HepG2 (cell line): ENCODE data around the gene GNAL. TPM values are rescaled to one million over a fixed set of nuclear protein-coding genes. Genes with fewer than 3 reads are reported as not detected.

ENCODE experiments used
- ATAC-seq: fragments of 200-7000 bp; cut with Tn5 transposase; 3 replicates; pipeline ENCODE4 v1.9.1; 2020; ENCODE audit warnings: mild to moderate bottlenecking, moderate library complexity
- BruUV-seq: library from RNA; stranded (reverse); fragments of 400-500 nt; replicated peaks from 2 replicates; lab custom pipeline; 2021; lab: Mats Ljungman, UMichigan
- CTCF ChIA-PET: fragments of 300-600 bp; formaldehyde crosslinking; extraction: SDS; loops from one replicate; lab custom pipeline; 2021; ENCODE audit warnings: low total read pairs, inconsistent platforms, low intra/inter-chr PET ratio; lab: Yijun Ruan, JAX
- POLR2A ChIA-PET: fragments of 350-600 bp; sonication (Branson Sonifier 250); formaldehyde crosslinking; loops from one replicate; lab custom pipeline; 2020; ENCODE audit warnings: antibody characterized with exemption, inconsistent platforms; lab: Yijun Ruan, JAX
- DNase-seq: peaks from one replicate; pipeline ENCODE4 v3.0.0-alpha.2; 2015; ENCODE audit warnings: low spot score
- FAIRE-seq: peaks from 3 replicates; lab custom pipeline; 2011; peaks lifted over from hg19 to GRCh38; lab: Jason Lieb, UNC
- H2AFZ ChIP-seq: one replicate; pipeline ENCODE4 v1.6.1; 2011; ENCODE audit warnings: low read length, inconsistent platforms
- H3K27ac ChIP-seq: fragments of 300-600 bp; 3 replicates; pipeline ENCODE4 v1.8.0; 2011; ENCODE audit warnings: mixed run types, mild to moderate bottlenecking, mixed read lengths, low read length, inconsistent platforms; ENCODE audit not compliant: insufficient read depth; ENCODE audit errors: extremely low read length
- H3K27me3 ChIP-seq, 2 experiments: fragments of 200-600 bp in 1 of 2; 2 replicates in 1 of 2; 3 replicates in 1 of 2; pipeline versions ENCODE4 v1.6.0 to v1.8.0; 2011; ENCODE audit warnings: low read length in 2 of 2, mild to moderate bottlenecking in 2 of 2, moderate library complexity in 2 of 2, inconsistent platforms in 1 of 2; ENCODE audit not compliant: insufficient read depth in 2 of 2, control insufficient read depth in 1 of 2
- H3K36me3 ChIP-seq, 2 experiments: fragments of 200-600 bp in 1 of 2; replicated peaks in 1 of 2; 2 replicates in 1 of 2; 3 replicates in 1 of 2; pipeline versions ENCODE4 v1.5.1 to v1.8.0; 2011; ENCODE audit warnings: low read length in 2 of 2, inconsistent platforms in 1 of 2; ENCODE audit not compliant: insufficient read depth in 2 of 2, control insufficient read depth in 1 of 2
- H3K4me1 ChIP-seq: 2 replicates; pipeline ENCODE4 v1.5.1; 2012; ENCODE audit warnings: low read length, inconsistent platforms; ENCODE audit not compliant: insufficient read depth
- H3K4me2 ChIP-seq: 2 replicates; pipeline ENCODE4 v1.6.0; 2011; ENCODE audit warnings: low read depth, low read length, inconsistent platforms
- H3K4me3 ChIP-seq, 3 experiments: fragments of 200-600 bp in 1 of 3; sonication (generic), shearing (Covaris generic) in 1 of 3; replicated peaks in 1 of 3; 2 replicates each; pipeline ENCODE4 v1.5.1; 2011 to 2016; ENCODE audit warnings: low read length in 3 of 3, inconsistent platforms in 2 of 3, low read depth in 2 of 3, mild to moderate bottlenecking in 2 of 3, control low read depth in 1 of 3, mixed read lengths in 1 of 3; ENCODE audit not compliant: insufficient read depth in 1 of 3
- H3K79me2 ChIP-seq: one replicate; pipeline ENCODE4 v1.6.1; 2011; ENCODE audit warnings: low read length, inconsistent platforms; ENCODE audit not compliant: insufficient read depth
- H3K9ac ChIP-seq: 2 replicates; pipeline ENCODE4 v1.6.0; 2011; ENCODE audit warnings: mild to moderate bottlenecking, low read depth, low read length, inconsistent platforms; ENCODE audit not compliant: insufficient read depth
- H3K9me3 ChIP-seq: 2 replicates; pipeline ENCODE4 v1.5.1; 2012; ENCODE audit warnings: mild to moderate bottlenecking, low read length
- H4K20me1 ChIP-seq: 2 replicates; pipeline ENCODE4 v1.6.0; 2011; ENCODE audit warnings: inconsistent platforms, mild to moderate bottlenecking, low read length, moderate library complexity; ENCODE audit not compliant: insufficient read depth
- GATAD2A ChIP-seq: IDR thresholded peaks from 2 replicates; pipeline ENCODE4 v1.6.1; 2016
- KLF15 ChIP-seq: sonication (generic); formaldehyde crosslinking; IDR thresholded peaks from 2 replicates; pipeline ENCODE4 v1.8.1; 2023; ENCODE audit warnings: borderline replicate concordance, mild to moderate bottlenecking, inconsistent platforms, missing genetic modification reagents, mixed read lengths
- MEIS1 ChIP-seq: sonication (generic); formaldehyde crosslinking; IDR thresholded peaks from 2 replicates; pipeline ENCODE4 v1.9.0; 2021; ENCODE audit warnings: mild to moderate bottlenecking, missing genetic modification reagents, moderate library complexity, borderline replicate concordance
- MIER2 ChIP-seq: IDR thresholded peaks from 2 replicates; pipeline ENCODE4 v1.6.1; 2016; ENCODE audit warnings: missing biosample characterization, missing genetic modification reagents
- REXO4 ChIP-seq: sonication (generic); formaldehyde crosslinking; IDR thresholded peaks from 2 replicates; pipeline ENCODE4 v1.8.0; 2022; ENCODE audit warnings: missing genetic modification reagents, mild to moderate bottlenecking, borderline replicate concordance
- SNAI1 ChIP-seq: sonication (generic); formaldehyde crosslinking; IDR thresholded peaks from 2 replicates; pipeline ENCODE4 v1.5.0; 2020; ENCODE audit warnings: mild to moderate bottlenecking, missing genetic modification reagents, borderline replicate concordance
- U2AF1 ChIP-seq: fragments of 200-400 bp; formaldehyde crosslinking; optimal IDR thresholded peaks from 2 replicates; pipeline ENCODE3; 2017; ENCODE audit warnings: mild to moderate bottlenecking, low read depth, low read length
- ZBTB37 ChIP-seq: sonication (generic); formaldehyde crosslinking; IDR thresholded peaks from 2 replicates; pipeline ENCODE4 v1.4.0; 2020; ENCODE audit warnings: mild to moderate bottlenecking, missing genetic modification reagents
- ZNF44 ChIP-seq: sonication (generic); formaldehyde crosslinking; IDR thresholded peaks from 2 replicates; pipeline ENCODE4 v1.5.1; 2020; ENCODE audit warnings: mild to moderate bottlenecking, missing genetic modification reagents
- WGBS: methylation state at CpG from one replicate; pipeline ENCODE4 v1.1.6; 2017; ENCODE audit warnings: low lambda C conversion rate; 5-methylcytosine and 5-hydroxymethylcytosine counted together
- in situ Hi-C: cut with HindIII; loops from 2 replicates; pipeline ENCODE4 v1.10.0; 2017; ENCODE audit warnings: low pct_unique_long_range_greater_than_20kb; ENCODE audit not compliant: extremely low pct_ligation_motif_present
- intact Hi-C: fragments of 100-400 bp; cut with micrococcal nuclease; formaldehyde crosslinking; loops from one replicate; pipeline ENCODE4 v1.10.0; 2022; ENCODE audit not compliant: unreplicated experiment
- polyA plus RNA-seq, 8 experiments: library from polyadenylated mRNA; depleted of rRNA in 3 of 8; stranded (reverse) in 7 of 8; unstranded in 1 of 8; fragments of >200 nt; fragmentation: Illumina TruSeq in 4 of 8; extraction: Trizol in 4 of 8; gene quantifications; 2 replicates each; pipeline versions ENCODE4 v1.2.1 to v1.2.3, GENCODE V29; 2011 to 2016; ENCODE audit warnings: low read depth in 4 of 8, missing spikeins in 1 of 8, mixed read lengths in 1 of 8; ENCODE audit not compliant: insufficient read depth in 1 of 8
- total RNA-seq, 5 experiments: library from RNA; depleted of rRNA; stranded (reverse); fragments of >200 nt; fragmentation: Illumina TruSeq; extraction: Trizol; gene quantifications; 2 replicates each; pipeline ENCODE4 v1.2.3, GENCODE V29; 2016; ENCODE audit warnings: low read depth in 1 of 5
- TF ChIP-seq, protein P1 (sequence below): sonication (generic); formaldehyde crosslinking; IDR thresholded peaks from 2 replicates; pipeline ENCODE4 v1.4.0; 2020; ENCODE audit warnings: missing genetic modification reagents, borderline replicate concordance
- TF ChIP-seq, protein P2 (sequence below): IDR thresholded peaks from 2 replicates; pipeline ENCODE4 v1.6.1; 2016; ENCODE audit warnings: mild to moderate bottlenecking, missing biosample characterization, missing genetic modification reagents
- TF ChIP-seq, protein P3 (sequence below): sonication (generic); formaldehyde crosslinking; IDR thresholded peaks from 2 replicates; pipeline ENCODE4 v1.8.1; 2023; ENCODE audit warnings: mild to moderate bottlenecking, missing genetic modification reagents
- TF ChIP-seq, protein P4 (sequence below): sonication (generic); formaldehyde crosslinking; IDR thresholded peaks from 2 replicates; pipeline ENCODE4 v1.8.1; 2023; ENCODE audit warnings: mild to moderate bottlenecking, inconsistent platforms, moderate library complexity, missing genetic modification reagents, borderline replicate concordance
- TF ChIP-seq, protein P5 (sequence below): sonication (generic); formaldehyde crosslinking; IDR thresholded peaks from 2 replicates; pipeline ENCODE4 v1.4.0; 2020; ENCODE audit warnings: missing genetic modification reagents, mild to moderate bottlenecking, borderline replicate concordance

Gene GNAL
- total and polyA plus RNA-seq, 2 of the 13 experiments (the other 11 are each of a cell fraction or from before 2014, with no cell fraction given), result 0.87 to 1.4 TPM

DNA sequence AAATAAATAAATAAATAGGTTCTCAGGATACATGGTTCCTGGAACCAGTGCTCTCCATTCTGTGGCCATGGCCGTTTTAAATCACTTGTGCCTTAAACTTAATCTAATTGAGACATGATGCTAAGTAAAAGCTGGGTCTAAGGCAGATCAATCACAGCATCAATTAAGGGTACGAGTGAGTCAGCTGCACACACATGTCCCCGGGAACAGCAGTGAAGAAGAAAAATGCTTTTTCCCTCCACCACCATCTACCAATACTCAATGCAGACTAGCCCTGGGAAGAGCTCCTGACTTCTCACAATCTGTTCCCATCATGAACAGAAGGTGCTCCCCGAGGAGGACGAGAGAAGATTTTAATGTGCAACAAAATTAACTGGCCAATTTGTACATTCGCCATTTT lies 155.4 kb downstream of the GNAL start:
- no peak for ATAC-seq
- BruUV-seq, result no TSS peak
- Histone ChIP-seq H3K4me2 (no peak overlapping the region), H4K20me1 (no peaks in the 10 kb centered on the region), H2AFZ (no peak overlapping the region), H3K4me3 (no peak overlapping the region), H3K79me2 (no peaks in the 10 kb centered on the region), H3K27me3 (no peaks in the 10 kb centered on the region; a peak in 1 of 5 replicates), H3K27ac (no peak overlapping the region), H3K9me3 (no peaks in the 10 kb centered on the region), H3K4me1 (peaks cover 32% of the 10 kb centered on the region), H3K36me3 (no peaks in the 10 kb centered on the region), H3K9ac (no peak overlapping the region)
- WGBS, result 83% methylated on average over 6 of the region's 6 CpGs
- in situ Hi-C loops, result no loop called here
- no peak for DNase-seq
- CTCF ChIA-PET, result no interaction called here
- POLR2A ChIA-PET, result no interaction called here
- FAIRE-seq, result no peak
- intact Hi-C loops, result no loop called here
- TF ChIP-seq KLF15, result no peak
- TF ChIP-seq MIER2 (CRISPR knock-in tag), result no peak
- no peak for TF ChIP-seq U2AF1
- no peak for TF ChIP-seq ZBTB37 (CRISPR knock-in tag)
- TF ChIP-seq, protein P1, sequence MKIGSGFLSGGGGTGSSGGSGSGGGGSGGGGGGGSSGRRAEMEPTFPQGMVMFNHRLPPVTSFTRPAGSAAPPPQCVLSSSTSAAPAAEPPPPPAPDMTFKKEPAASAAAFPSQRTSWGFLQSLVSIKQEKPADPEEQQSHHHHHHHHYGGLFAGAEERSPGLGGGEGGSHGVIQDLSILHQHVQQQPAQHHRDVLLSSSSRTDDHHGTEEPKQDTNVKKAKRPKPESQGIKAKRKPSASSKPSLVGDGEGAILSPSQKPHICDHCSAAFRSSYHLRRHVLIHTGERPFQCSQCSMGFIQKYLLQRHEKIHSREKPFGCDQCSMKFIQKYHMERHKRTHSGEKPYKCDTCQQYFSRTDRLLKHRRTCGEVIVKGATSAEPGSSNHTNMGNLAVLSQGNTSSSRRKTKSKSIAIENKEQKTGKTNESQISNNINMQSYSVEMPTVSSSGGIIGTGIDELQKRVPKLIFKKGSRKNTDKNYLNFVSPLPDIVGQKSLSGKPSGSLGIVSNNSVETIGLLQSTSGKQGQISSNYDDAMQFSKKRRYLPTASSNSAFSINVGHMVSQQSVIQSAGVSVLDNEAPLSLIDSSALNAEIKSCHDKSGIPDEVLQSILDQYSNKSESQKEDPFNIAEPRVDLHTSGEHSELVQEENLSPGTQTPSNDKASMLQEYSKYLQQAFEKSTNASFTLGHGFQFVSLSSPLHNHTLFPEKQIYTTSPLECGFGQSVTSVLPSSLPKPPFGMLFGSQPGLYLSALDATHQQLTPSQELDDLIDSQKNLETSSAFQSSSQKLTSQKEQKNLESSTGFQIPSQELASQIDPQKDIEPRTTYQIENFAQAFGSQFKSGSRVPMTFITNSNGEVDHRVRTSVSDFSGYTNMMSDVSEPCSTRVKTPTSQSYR (CRISPR knock-in tag), result no peak
- TF ChIP-seq ZNF44 (CRISPR knock-in tag), result no peak
- TF ChIP-seq, protein P2, sequence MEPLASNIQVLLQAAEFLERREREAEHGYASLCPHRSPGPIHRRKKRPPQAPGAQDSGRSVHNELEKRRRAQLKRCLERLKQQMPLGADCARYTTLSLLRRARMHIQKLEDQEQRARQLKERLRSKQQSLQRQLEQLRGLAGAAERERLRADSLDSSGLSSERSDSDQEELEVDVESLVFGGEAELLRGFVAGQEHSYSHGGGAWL (CRISPR knock-in tag), result no peak
- TF ChIP-seq, protein P3, sequence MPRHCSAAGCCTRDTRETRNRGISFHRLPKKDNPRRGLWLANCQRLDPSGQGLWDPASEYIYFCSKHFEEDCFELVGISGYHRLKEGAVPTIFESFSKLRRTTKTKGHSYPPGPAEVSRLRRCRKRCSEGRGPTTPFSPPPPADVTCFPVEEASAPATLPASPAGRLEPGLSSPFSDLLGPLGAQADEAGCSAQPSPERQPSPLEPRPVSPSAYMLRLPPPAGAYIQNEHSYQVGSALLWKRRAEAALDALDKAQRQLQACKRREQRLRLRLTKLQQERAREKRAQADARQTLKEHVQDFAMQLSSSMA (CRISPR knock-in tag), result no peak
- no peak for TF ChIP-seq SNAI1
- no peak for TF ChIP-seq REXO4
- TF ChIP-seq, protein P4, sequence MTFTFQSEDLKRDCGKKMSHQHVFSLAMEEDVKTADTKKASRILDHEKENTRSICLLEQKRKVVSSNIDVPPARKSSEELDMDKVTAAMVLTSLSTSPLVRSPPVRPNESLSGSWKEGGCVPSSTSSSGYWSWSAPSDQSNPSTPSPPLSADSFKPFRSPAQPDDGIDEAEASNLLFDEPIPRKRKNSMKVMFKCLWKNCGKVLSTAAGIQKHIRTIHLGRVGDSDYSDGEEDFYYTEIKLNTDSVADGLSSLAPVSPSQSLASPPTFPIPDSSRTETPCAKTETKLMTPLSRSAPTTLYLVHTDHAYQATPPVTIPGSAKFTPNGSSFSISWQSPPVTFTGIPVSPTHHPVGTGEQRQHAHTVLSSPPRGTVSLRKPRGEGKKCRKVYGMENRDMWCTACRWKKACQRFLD (CRISPR knock-in tag), result no peak
- no peak for TF ChIP-seq MEIS1 (CRISPR knock-in tag)
- TF ChIP-seq, protein P5, sequence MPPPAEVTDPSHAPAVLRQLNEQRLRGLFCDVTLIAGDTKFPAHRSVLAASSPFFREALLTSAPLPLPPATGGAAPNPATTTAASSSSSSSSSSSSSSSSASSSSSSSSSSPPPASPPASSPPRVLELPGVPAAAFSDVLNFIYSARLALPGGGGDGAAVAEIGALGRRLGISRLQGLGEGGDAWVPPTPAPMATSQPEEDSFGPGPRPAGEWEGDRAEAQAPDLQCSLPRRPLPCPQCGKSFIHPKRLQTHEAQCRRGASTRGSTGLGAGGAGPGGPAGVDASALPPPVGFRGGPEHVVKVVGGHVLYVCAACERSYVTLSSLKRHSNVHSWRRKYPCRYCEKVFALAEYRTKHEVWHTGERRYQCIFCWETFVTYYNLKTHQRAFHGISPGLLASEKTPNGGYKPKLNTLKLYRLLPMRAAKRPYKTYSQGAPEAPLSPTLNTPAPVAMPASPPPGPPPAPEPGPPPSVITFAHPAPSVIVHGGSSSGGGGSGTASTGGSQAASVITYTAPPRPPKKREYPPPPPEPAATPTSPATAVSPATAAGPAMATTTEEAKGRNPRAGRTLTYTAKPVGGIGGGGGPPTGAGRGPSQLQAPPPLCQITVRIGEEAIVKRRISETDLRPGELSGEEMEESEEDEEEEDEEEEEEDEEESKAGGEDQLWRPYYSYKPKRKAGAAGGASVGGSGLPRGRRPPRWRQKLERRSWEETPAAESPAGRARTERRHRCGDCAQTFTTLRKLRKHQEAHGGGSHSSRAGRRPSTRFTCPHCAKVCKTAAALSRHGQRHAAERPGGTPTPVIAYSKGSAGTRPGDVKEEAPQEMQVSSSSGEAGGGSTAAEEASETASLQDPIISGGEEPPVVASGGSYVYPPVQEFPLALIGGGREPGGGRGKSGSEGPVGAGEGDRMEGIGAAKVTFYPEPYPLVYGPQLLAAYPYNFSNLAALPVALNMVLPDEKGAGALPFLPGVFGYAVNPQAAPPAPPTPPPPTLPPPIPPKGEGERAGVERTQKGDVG, result no peak
- TF ChIP-seq GATAD2A, result no peak
